ENCODE measurements around the gene GLUL.
A peak's percentile ranks its signal among the peaks of the same experiment; 100 is the strongest.

The GLUL gene

GRCh38 chr1:182391362-182392049, at the start of gene GLUL:
TSS of gene GLUL (minus strand) at chr1:182391790. CDS start at chr1:182388737, 3,053 bp downstream.
- DNase-seq (ENCODE audit: low spot score), result peak; percentile 95

GRCh38 chr1:182438326-182438725, 46.7 kb upstream of the GLUL start:
- no peak for DNase-seq (ENCODE audit: low spot score)

GRCh38 chr1:182433580-182433979, 42.0 kb upstream of the GLUL start:
- no peak for DNase-seq (ENCODE audit: low spot score)

- no peak for DNase-seq (ENCODE audit: low spot score)
Observed at GRCh38 chr1:182431278-182431677, 39.7 kb upstream of the GLUL start.

- no peak for DNase-seq (ENCODE audit: low spot score)
Observed at GRCh38 chr1:182430263-182431068, 38.9 kb upstream of the GLUL start.

GRCh38 chr1:182428043-182428442, 36.5 kb upstream of the GLUL start:
- no peak for DNase-seq (ENCODE audit: low spot score)

- no peak for DNase-seq (ENCODE audit: low spot score)
Observed at GRCh38 chr1:182426442-182427430, 35.1 kb upstream of the GLUL start.

- DNase-seq (ENCODE audit: low spot score), result no peak
Observed at GRCh38 chr1:182415789-182416188, 24.2 kb upstream of the GLUL start.

GRCh38 chr1:182413969-182414368, 22.4 kb upstream of the GLUL start:
- DNase-seq (ENCODE audit: low spot score), result no peak

- no peak for DNase-seq (ENCODE audit: low spot score)
Observed at GRCh38 chr1:182413486-182413885, 21.9 kb upstream of the GLUL start.

- no peak for DNase-seq (ENCODE audit: low spot score)
Observed at GRCh38 chr1:182410620-182411273, 19.2 kb upstream of the GLUL start.

GRCh38 chr1:182410138-182410537, 18.5 kb upstream of the GLUL start:
- DNase-seq (ENCODE audit: low spot score), result no peak

GRCh38 chr1:182408435-182409075, 17.0 kb upstream of the GLUL start:
- no peak for DNase-seq (ENCODE audit: low spot score)

- no peak for DNase-seq (ENCODE audit: low spot score)
Observed at GRCh38 chr1:182407724-182408123, 16.1 kb upstream of the GLUL start.

GRCh38 chr1:182406012-182406411, 14.4 kb upstream of the GLUL start:
- DNase-seq (ENCODE audit: low spot score), result no peak

GRCh38 chr1:182405578-182405977, 14.0 kb upstream of the GLUL start:
- no peak for DNase-seq (ENCODE audit: low spot score)

GRCh38 chr1:182404781-182405180, 13.2 kb upstream of the GLUL start:
- no peak for DNase-seq (ENCODE audit: low spot score)

GRCh38 chr1:182400567-182400966, 9.0 kb upstream of the GLUL start, which contains the start of gene TEDDM1:
TSS of gene TEDDM1 (minus strand) at chr1:182400667. CDS start at chr1:182400485, 182 bp downstream.
- DNase-seq (ENCODE audit: low spot score), result no peak

GRCh38 chr1:182397653-182398393, 6.2 kb upstream of the GLUL start:
- DNase-seq (ENCODE audit: low spot score), result no peak

- DNase-seq (ENCODE audit: low spot score), result no peak
Observed at GRCh38 chr1:182395906-182396305, 4.3 kb upstream of the GLUL start.

Data from hepatic stellate cell (primary cell).